ENCODE results near the gene XG.

- TF ChIP-seq, protein P1, sequence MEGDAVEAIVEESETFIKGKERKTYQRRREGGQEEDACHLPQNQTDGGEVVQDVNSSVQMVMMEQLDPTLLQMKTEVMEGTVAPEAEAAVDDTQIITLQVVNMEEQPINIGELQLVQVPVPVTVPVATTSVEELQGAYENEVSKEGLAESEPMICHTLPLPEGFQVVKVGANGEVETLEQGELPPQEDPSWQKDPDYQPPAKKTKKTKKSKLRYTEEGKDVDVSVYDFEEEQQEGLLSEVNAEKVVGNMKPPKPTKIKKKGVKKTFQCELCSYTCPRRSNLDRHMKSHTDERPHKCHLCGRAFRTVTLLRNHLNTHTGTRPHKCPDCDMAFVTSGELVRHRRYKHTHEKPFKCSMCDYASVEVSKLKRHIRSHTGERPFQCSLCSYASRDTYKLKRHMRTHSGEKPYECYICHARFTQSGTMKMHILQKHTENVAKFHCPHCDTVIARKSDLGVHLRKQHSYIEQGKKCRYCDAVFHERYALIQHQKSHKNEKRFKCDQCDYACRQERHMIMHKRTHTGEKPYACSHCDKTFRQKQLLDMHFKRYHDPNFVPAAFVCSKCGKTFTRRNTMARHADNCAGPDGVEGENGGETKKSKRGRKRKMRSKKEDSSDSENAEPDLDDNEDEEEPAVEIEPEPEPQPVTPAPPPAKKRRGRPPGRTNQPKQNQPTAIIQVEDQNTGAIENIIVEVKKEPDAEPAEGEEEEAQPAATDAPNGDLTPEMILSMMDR (conservative IDR thresholded peaks at IDR 0.05 in 1 of 2, IDR thresholded peaks at IDR 0.05 in 1 of 2; ENCODE audit: extremely low read depth in 1 of 2, insufficient read depth in 1 of 2, low read depth in 1 of 2, low read length in 2 of 2): no peak
- no peak for TF ChIP-seq EZH2 (IDR thresholded peaks at IDR 0.05; ENCODE audit: borderline replicate concordance, low read length)
These were observed 68.4 kb downstream of the XG start for GRCh38 chrX:2820136-2820771.
